SK-N-SH treated with all-trans-retinoic acid at 6 μM for 48 hours (cell line): ENCODE data around the gene CLEC2D.

Experiments
- ATAC-seq: fragments of 200-7000 bp; cut with Tn5 transposase; 3 replicates; pipeline ENCODE4 v1.9.1; 2020; ENCODE audit warnings: mild to moderate bottlenecking, moderate library complexity
- ARNTL ChIP-seq: fragments of 450-650 bp; formaldehyde crosslinking; IDR thresholded peaks from 2 replicates; pipeline ENCODE4 v1.5.0; 2020; ENCODE audit warnings: low read depth, mild to moderate bottlenecking, moderate library complexity, borderline replicate concordance
- BACH2 ChIP-seq: fragments of 250-450 bp; sonication (Bioruptor Pico); IDR thresholded peaks from 2 replicates; pipeline ENCODE4 v1.9.0; 2021; ENCODE audit warnings: mild to moderate bottlenecking, borderline replicate concordance
- CSDC2 ChIP-seq: fragments of 250-450 bp; sonication (Bioruptor Pico); IDR thresholded peaks from 2 replicates; pipeline ENCODE4 v1.5.0; 2020; ENCODE audit warnings: mild to moderate bottlenecking, moderate library complexity
- ESRRG ChIP-seq: fragments of 250-450 bp; sonication (Bioruptor Pico); IDR thresholded peaks from 2 replicates; pipeline ENCODE4 v1.6.1; 2021; ENCODE audit warnings: mild to moderate bottlenecking
- GLIS3 ChIP-seq: fragments of 250-450 bp; sonication (Bioruptor Pico); IDR thresholded peaks from 2 replicates; pipeline ENCODE4 v1.5.0; 2020; ENCODE audit warnings: mild to moderate bottlenecking, moderate library complexity
- ISL1 ChIP-seq: fragments of 250-450 bp; sonication (Bioruptor Pico); IDR thresholded peaks from 2 replicates; pipeline ENCODE4 v2.1.2; 2022; ENCODE audit warnings: mild to moderate bottlenecking, moderate library complexity
- PPARA ChIP-seq: fragments of 250-450 bp; sonication (Bioruptor Pico); IDR thresholded peaks from 2 replicates; pipeline ENCODE4 v1.5.0; 2020; ENCODE audit warnings: mild to moderate bottlenecking, borderline replicate concordance
- RARB ChIP-seq: fragments of 250-450 bp; sonication (Bioruptor Pico); IDR thresholded peaks from 2 replicates; pipeline ENCODE4 v1.8.0; 2021; ENCODE audit warnings: mild to moderate bottlenecking, moderate library complexity
- SNAI2 ChIP-seq: fragments of 250-450 bp; sonication (Bioruptor Pico); IDR thresholded peaks from 2 replicates; pipeline ENCODE4 v1.5.0; 2020; ENCODE audit warnings: mild to moderate bottlenecking, moderate library complexity
- TCF4 ChIP-seq: fragments of 250-450 bp; sonication (Bioruptor Pico); IDR thresholded peaks from 2 replicates; pipeline ENCODE4 v1.8.0; 2021; ENCODE audit warnings: mild to moderate bottlenecking, moderate library complexity, borderline replicate concordance
- TOX ChIP-seq: fragments of 250-450 bp; sonication (Bioruptor Pico); IDR thresholded peaks from 2 replicates; pipeline ENCODE4 v1.8.0; 2021; ENCODE audit warnings: mild to moderate bottlenecking, moderate library complexity, borderline replicate concordance
- ZC3H10 ChIP-seq: fragments of 250-450 bp; sonication (Bioruptor Pico); IDR thresholded peaks from 2 replicates; pipeline ENCODE4 v1.5.1; 2021; ENCODE audit warnings: mild to moderate bottlenecking, moderate library complexity
- ZFP3 ChIP-seq: fragments of 250-450 bp; sonication (Bioruptor Pico); IDR thresholded peaks from 2 replicates; pipeline ENCODE4 v1.5.0; 2020; ENCODE audit warnings: mild to moderate bottlenecking, moderate library complexity
- ZFP30 ChIP-seq: fragments of 450-650 bp; formaldehyde crosslinking; IDR thresholded peaks from 2 replicates; pipeline ENCODE4 v1.5.0; 2022; ENCODE audit warnings: mild to moderate bottlenecking, moderate library complexity
- ZNF565 ChIP-seq: fragments of 450-650 bp; formaldehyde crosslinking; conservative IDR thresholded peaks from 2 replicates; pipeline ENCODE4 v1.5.0; 2020; ENCODE audit warnings: low read depth, mild to moderate bottlenecking, moderate library complexity
- ZNF70 ChIP-seq: fragments of 450-650 bp; formaldehyde crosslinking; IDR thresholded peaks from 2 replicates; pipeline ENCODE4 v1.5.0; 2020; ENCODE audit warnings: mild to moderate bottlenecking, moderate library complexity
- ZNF8 ChIP-seq: fragments of 450-650 bp; formaldehyde crosslinking; IDR thresholded peaks from 2 replicates; pipeline ENCODE4 v1.5.0; 2020; ENCODE audit warnings: mild to moderate bottlenecking, moderate library complexity
- TF ChIP-seq, protein P1 (sequence below): fragments of 250-450 bp; sonication (Bioruptor Pico); IDR thresholded peaks from 2 replicates; pipeline ENCODE4 v1.5.1; 2020; ENCODE audit warnings: low read depth, mild to moderate bottlenecking, moderate library complexity
- TF ChIP-seq, protein P2 (sequence below): fragments of 250-450 bp; sonication (Bioruptor Pico); IDR thresholded peaks from 2 replicates; pipeline ENCODE4 v1.5.0; 2020; ENCODE audit warnings: mild to moderate bottlenecking, moderate library complexity
- TF ChIP-seq, protein P3 (sequence below): fragments of 250-450 bp; sonication (Bioruptor Pico); IDR thresholded peaks from 2 replicates; pipeline ENCODE4 v1.5.1; 2021; ENCODE audit warnings: mild to moderate bottlenecking, moderate library complexity
- TF ChIP-seq, protein P4 (sequence below): fragments of 250-450 bp; sonication (Bioruptor Pico); IDR thresholded peaks from 2 replicates; pipeline ENCODE4 v1.8.0; 2020; ENCODE audit warnings: mild to moderate bottlenecking, moderate library complexity, borderline replicate concordance
- TF ChIP-seq, protein P5 (sequence below): fragments of 250-450 bp; sonication (Bioruptor Pico); IDR thresholded peaks from 2 replicates; pipeline ENCODE4 v1.8.0; 2021; ENCODE audit warnings: low read depth, mild to moderate bottlenecking, moderate library complexity, borderline replicate concordance

Gene CLEC2D

DNA sequence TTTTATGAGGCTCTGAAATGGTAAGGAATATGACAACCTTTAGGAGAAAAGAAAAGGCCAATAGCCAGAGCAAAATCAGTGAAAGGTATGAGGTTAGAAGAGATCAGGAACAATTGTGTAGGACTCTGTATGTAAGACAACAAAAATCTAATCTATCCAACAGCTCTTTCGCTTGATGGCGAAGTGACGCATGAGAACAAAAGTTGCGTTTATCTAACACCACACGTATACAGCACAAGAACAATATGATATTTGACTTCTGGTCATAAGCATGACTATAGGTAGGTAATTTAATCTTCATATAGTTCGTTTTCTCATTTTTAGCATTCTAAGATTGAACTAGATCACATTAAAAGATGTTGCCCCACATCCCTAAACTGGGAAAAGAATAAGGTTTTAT, 61.9 kb downstream of the CLEC2D start:
- no peak for ATAC-seq
- TF ChIP-seq TCF4 (CRISPR knock-in tag) (no peak), BACH2 (CRISPR knock-in tag) (no peak), ZC3H10 (CRISPR knock-in tag) (no peak), ARNTL (CRISPR knock-in tag) (no peak), ZNF8 (CRISPR knock-in tag) (no peak), ZFP3 (CRISPR knock-in tag) (no peak), CSDC2 (CRISPR knock-in tag) (no peak), ZNF565 (CRISPR knock-in tag) (no peak), ZNF70 (CRISPR knock-in tag) (no peak), SNAI2 (CRISPR knock-in tag) (no peak), ZFP30 (CRISPR knock-in tag) (no peak), ISL1 (CRISPR knock-in tag) (no peak), PPARA (CRISPR knock-in tag) (no peak), ESRRG (CRISPR knock-in tag) (no peak), TOX (no peak), GLIS3 (CRISPR knock-in tag) (no peak)
- TF ChIP-seq, protein P1, sequence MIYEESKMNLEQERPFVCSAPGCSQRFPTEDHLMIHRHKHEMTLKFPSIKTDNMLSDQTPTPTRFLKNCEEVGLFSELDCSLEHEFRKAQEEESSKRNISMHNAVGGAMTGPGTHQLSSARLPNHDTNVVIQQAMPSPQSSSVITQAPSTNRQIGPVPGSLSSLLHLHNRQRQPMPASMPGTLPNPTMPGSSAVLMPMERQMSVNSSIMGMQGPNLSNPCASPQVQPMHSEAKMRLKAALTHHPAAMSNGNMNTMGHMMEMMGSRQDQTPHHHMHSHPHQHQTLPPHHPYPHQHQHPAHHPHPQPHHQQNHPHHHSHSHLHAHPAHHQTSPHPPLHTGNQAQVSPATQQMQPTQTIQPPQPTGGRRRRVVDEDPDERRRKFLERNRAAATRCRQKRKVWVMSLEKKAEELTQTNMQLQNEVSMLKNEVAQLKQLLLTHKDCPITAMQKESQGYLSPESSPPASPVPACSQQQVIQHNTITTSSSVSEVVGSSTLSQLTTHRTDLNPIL (CRISPR knock-in tag), result no peak
- TF ChIP-seq, protein P2, sequence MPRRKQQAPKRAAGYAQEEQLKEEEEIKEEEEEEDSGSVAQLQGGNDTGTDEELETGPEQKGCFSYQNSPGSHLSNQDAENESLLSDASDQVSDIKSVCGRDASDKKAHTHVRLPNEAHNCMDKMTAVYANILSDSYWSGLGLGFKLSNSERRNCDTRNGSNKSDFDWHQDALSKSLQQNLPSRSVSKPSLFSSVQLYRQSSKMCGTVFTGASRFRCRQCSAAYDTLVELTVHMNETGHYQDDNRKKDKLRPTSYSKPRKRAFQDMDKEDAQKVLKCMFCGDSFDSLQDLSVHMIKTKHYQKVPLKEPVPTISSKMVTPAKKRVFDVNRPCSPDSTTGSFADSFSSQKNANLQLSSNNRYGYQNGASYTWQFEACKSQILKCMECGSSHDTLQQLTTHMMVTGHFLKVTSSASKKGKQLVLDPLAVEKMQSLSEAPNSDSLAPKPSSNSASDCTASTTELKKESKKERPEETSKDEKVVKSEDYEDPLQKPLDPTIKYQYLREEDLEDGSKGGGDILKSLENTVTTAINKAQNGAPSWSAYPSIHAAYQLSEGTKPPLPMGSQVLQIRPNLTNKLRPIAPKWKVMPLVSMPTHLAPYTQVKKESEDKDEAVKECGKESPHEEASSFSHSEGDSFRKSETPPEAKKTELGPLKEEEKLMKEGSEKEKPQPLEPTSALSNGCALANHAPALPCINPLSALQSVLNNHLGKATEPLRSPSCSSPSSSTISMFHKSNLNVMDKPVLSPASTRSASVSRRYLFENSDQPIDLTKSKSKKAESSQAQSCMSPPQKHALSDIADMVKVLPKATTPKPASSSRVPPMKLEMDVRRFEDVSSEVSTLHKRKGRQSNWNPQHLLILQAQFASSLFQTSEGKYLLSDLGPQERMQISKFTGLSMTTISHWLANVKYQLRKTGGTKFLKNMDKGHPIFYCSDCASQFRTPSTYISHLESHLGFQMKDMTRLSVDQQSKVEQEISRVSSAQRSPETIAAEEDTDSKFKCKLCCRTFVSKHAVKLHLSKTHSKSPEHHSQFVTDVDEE (CRISPR knock-in tag), result no peak
- TF ChIP-seq, protein P3, sequence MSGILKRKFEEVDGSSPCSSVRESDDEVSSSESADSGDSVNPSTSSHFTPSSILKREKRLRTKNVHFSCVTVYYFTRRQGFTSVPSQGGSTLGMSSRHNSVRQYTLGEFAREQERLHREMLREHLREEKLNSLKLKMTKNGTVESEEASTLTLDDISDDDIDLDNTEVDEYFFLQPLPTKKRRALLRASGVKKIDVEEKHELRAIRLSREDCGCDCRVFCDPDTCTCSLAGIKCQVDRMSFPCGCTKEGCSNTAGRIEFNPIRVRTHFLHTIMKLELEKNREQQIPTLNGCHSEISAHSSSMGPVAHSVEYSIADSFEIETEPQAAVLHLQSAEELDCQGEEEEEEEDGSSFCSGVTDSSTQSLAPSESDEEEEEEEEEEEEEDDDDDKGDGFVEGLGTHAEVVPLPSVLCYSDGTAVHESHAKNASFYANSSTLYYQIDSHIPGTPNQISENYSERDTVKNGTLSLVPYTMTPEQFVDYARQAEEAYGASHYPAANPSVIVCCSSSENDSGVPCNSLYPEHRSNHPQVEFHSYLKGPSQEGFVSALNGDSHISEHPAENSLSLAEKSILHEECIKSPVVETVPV (CRISPR knock-in tag), result no peak

DNA sequence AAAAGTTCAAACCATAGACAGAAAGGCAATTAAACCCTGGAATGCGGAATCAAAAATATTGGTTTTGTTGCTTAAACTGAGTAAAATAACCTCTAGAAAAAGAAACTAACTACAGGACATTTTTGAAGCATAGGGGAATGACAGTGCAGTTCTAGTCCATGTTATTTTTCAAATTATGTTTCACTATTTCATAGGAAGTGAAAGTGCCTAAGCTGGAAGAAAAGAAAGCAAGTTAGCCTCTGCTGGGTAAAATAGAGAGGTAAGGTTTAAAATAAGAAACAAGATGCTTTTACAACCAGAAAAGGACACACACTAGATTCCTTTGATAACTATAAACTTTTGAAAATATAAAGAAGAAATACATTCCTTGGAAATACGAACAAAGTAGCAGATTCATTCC, 62.3 kb downstream of the CLEC2D start:
- no peak for ATAC-seq

More for the DNA sequence above, 62.3 kb downstream of the CLEC2D start:
- TF ChIP-seq, protein P1 (CRISPR knock-in tag), result no peak
- TF ChIP-seq, protein P2 (CRISPR knock-in tag), result no peak
- TF ChIP-seq RARB (CRISPR knock-in tag) (no peak), ZFP30 (CRISPR knock-in tag) (no peak)
- TF ChIP-seq, protein P4, sequence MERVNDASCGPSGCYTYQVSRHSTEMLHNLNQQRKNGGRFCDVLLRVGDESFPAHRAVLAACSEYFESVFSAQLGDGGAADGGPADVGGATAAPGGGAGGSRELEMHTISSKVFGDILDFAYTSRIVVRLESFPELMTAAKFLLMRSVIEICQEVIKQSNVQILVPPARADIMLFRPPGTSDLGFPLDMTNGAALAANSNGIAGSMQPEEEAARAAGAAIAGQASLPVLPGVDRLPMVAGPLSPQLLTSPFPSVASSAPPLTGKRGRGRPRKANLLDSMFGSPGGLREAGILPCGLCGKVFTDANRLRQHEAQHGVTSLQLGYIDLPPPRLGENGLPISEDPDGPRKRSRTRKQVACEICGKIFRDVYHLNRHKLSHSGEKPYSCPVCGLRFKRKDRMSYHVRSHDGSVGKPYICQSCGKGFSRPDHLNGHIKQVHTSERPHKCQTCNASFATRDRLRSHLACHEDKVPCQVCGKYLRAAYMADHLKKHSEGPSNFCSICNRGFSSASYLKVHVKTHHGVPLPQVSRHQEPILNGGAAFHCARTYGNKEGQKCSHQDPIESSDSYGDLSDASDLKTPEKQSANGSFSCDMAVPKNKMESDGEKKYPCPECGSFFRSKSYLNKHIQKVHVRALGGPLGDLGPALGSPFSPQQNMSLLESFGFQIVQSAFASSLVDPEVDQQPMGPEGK, result no peak
- TF ChIP-seq, protein P5, sequence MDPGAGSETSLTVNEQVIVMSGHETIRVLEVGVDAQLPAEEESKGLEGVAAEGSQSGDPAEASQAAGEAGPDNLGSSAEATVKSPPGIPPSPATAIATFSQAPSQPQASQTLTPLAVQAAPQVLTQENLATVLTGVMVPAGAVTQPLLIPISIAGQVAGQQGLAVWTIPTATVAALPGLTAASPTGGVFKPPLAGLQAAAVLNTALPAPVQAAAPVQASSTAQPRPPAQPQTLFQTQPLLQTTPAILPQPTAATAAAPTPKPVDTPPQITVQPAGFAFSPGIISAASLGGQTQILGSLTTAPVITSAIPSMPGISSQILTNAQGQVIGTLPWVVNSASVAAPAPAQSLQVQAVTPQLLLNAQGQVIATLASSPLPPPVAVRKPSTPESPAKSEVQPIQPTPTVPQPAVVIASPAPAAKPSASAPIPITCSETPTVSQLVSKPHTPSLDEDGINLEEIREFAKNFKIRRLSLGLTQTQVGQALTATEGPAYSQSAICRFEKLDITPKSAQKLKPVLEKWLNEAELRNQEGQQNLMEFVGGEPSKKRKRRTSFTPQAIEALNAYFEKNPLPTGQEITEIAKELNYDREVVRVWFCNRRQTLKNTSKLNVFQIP (CRISPR knock-in tag), result no peak
- TF ChIP-seq, all 23 proteins: peak for 0
